Hepatocyte (in vitro differentiated cells): ENCODE data around the gene COMP.
"Not testable (repeated sequence)": the region's sequence is repeated elsewhere in the genome, so short reads cannot be mapped to it uniquely, and the experiment has no call there.

Source experiments
- CTCF ChIP-seq: fragments of 200-600 bp; sonication (generic); IDR thresholded peaks from 2 replicates; pipeline ENCODE4 v1.5.1; 2016; ENCODE audit warnings: antibody characterized with exemption, mild to moderate bottlenecking; ENCODE audit not compliant: poor library complexity
- EZH2 ChIP-seq: fragments of 200-600 bp; sonication (generic); IDR thresholded peaks from 2 replicates; pipeline ENCODE4 v1.6.1; 2016; ENCODE audit warnings: antibody characterized with exemption, mild to moderate bottlenecking, borderline replicate concordance
- EZH2phosphoT487 ChIP-seq: fragments of 200-600 bp; sonication (generic); IDR thresholded peaks from one replicate; pipeline ENCODE4 v1.6.1; 2018; ENCODE audit warnings: antibody characterized with exemption, mild to moderate bottlenecking, low read depth, moderate library complexity; ENCODE audit not compliant: unreplicated experiment, severe bottlenecking

GRCh38 chr19:18816645-18817044 is 25.5 kb upstream of the COMP start:
- TF ChIP-seq CTCF, EZH2, EZH2phosphoT487: not testable (repeated sequence)
